ENCODE data around the gene MYT1.

MYT1 gene

GRCh38 chr20:64188682-64189529 is 24.7 kb downstream of the MYT1 start:
- no peak for DNase-seq (ENCODE audit: low read depth in 2 of 2)

GRCh38 chr20:64189530-64189966 is 25.3 kb downstream of the MYT1 start:
- no peak for DNase-seq (ENCODE audit: low read depth in 2 of 2)

GRCh38 chr20:64189986-64190385 is 25.7 kb downstream of the MYT1 start:
- DNase-seq (ENCODE audit: low read depth in 2 of 2): no peak

GRCh38 chr20:64191002-64191401 is 26.8 kb downstream of the MYT1 start:
- no peak for DNase-seq (ENCODE audit: low read depth in 2 of 2)

- no peak for DNase-seq (ENCODE audit: low read depth in 2 of 2)
Measured at GRCh38 chr20:64192406-64192805, 28.2 kb downstream of the MYT1 start.

GRCh38 chr20:64193058-64193457 is 28.8 kb downstream of the MYT1 start:
- no peak for DNase-seq (ENCODE audit: low read depth in 2 of 2)

- DNase-seq (ENCODE audit: low read depth in 2 of 2): no peak
Measured at GRCh38 chr20:64194269-64194668, 30.0 kb downstream of the MYT1 start.

- no peak for DNase-seq (ENCODE audit: low read depth in 2 of 2)
Measured at GRCh38 chr20:64196309-64196708, 32.1 kb downstream of the MYT1 start.

GRCh38 chr20:64196847-64197306 is 32.6 kb downstream of the MYT1 start:
- no peak for DNase-seq (ENCODE audit: low read depth in 2 of 2)

- no peak for DNase-seq (ENCODE audit: low read depth in 2 of 2)
Measured at GRCh38 chr20:64198347-64198746, 34.1 kb downstream of the MYT1 start.

GRCh38 chr20:64199395-64199794 is 35.1 kb downstream of the MYT1 start:
- no peak for DNase-seq (ENCODE audit: low read depth in 2 of 2)

- DNase-seq (ENCODE audit: low read depth in 2 of 2): no peak
Measured at GRCh38 chr20:64200740-64201139, 36.5 kb downstream of the MYT1 start.

GRCh38 chr20:64201653-64202052 is 37.4 kb downstream of the MYT1 start:
- no peak for DNase-seq (ENCODE audit: low read depth in 2 of 2)

GRCh38 chr20:64203037-64203777 is 39.0 kb downstream of the MYT1 start:
- DNase-seq (ENCODE audit: low read depth in 2 of 2): no peak

GRCh38 chr20:64205611-64206026 is 41.4 kb downstream of the MYT1 start:
- no peak for DNase-seq (ENCODE audit: low read depth in 2 of 2)

- no peak for DNase-seq (ENCODE audit: low read depth in 2 of 2)
Measured at GRCh38 chr20:64206614-64207013, 42.4 kb downstream of the MYT1 start.

- no peak for DNase-seq (ENCODE audit: low read depth in 2 of 2)
Measured at GRCh38 chr20:64207641-64208590, 43.7 kb downstream of the MYT1 start.

- no peak for DNase-seq (ENCODE audit: low read depth in 2 of 2)
Measured at GRCh38 chr20:64209148-64209547, 44.9 kb downstream of the MYT1 start.

GRCh38 chr20:64210656-64211369 is 46.6 kb downstream of the MYT1 start:
- no peak for DNase-seq (ENCODE audit: low read depth in 2 of 2)

GRCh38 chr20:64211874-64212658 is 47.8 kb downstream of the MYT1 start:
- no peak for DNase-seq (ENCODE audit: low read depth in 2 of 2)

Data from stimulated activated CD4-positive, alpha-beta T cell treated with anti-CD3 and anti-CD28 coated beads, Interleukin-1b, Interleukin-23, amount 100 ng/mL, for 1 hour (primary cell).